ENCODE data around the gene DVL1. TPM values are rescaled to one million over a fixed set of nuclear protein-coding genes. Genes with fewer than 3 reads are reported as not detected.
A peak's percentile ranks its signal among the peaks of the same experiment; 100 is the strongest.

Gene DVL1
- total and polyA plus RNA-seq, 2 of the 13 experiments (the other 11 are each of a cell fraction or from before 2014, with no cell fraction given): 30.8 to 60.4 TPM

DNA sequence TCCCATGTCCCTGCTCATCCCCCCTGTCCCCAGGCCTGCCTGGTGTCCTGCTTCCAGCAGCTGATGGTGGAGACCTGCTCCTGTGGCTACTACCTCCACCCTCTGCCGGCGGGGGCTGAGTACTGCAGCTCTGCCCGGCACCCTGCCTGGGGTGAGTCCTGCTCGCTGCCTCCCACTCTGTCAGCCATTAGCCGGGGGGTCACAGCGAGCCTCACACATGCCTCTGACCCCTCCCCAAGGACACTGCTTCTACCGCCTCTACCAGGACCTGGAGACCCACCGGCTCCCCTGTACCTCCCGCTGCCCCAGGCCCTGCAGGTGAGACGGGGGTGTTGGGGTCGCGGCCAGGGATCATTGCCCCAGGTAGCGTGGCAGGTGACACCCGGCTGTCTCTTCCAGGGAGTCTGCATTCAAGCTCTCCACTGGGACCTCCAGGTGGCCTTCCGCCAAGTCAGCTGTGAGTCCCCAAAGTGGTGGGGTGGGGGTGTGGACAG, 58.9 kb downstream of the DVL1 start (continued):
- TF ChIP-seq, protein P1, sequence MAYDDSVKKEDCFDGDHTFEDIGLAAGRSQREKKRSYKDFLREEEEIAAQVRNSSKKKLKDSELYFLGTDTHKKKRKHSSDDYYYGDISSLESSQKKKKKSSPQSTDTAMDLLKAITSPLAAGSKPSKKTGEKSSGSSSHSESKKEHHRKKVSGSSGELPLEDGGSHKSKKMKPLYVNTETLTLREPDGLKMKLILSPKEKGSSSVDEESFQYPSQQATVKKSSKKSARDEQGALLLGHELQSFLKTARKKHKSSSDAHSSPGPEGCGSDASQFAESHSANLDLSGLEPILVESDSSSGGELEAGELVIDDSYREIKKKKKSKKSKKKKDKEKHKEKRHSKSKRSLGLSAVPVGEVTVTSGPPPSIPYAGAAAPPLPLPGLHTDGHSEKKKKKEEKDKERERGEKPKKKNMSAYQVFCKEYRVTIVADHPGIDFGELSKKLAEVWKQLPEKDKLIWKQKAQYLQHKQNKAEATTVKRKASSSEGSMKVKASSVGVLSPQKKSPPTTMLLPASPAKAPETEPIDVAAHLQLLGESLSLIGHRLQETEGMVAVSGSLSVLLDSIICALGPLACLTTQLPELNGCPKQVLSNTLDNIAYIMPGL (CRISPR knock-in tag; IDR thresholded peaks at IDR 0.05; ENCODE audit: borderline replicate concordance in 1 of 2, low read depth in 1 of 2): 0 out of 4 replicates have a peak, but pooled peaks of 1 of the 2 experiments have one; percentile 24
- TF ChIP-seq TSC22D2 (CRISPR knock-in tag; IDR thresholded peaks at IDR 0.05; ENCODE audit: borderline replicate concordance) (no peak), FOXA3 (CRISPR knock-in tag; IDR thresholded peaks at IDR 0.05) (no peak), KDM2A (CRISPR knock-in tag; IDR thresholded peaks at IDR 0.05; ENCODE audit: borderline replicate concordance, low read depth) (peak; percentile 34; the same call in 1 of the 2 replicates), HOXA3 (CRISPR knock-in tag; IDR thresholded peaks at IDR 0.05) (0 out of 2 replicates have a peak, but pooled peaks have one; percentile 16), NCOA5 (CRISPR knock-in tag; IDR thresholded peaks at IDR 0.05) (no peak), ZFY (CRISPR knock-in tag; IDR thresholded peaks at IDR 0.05) (peak; percentile 18; the same call in 1 of the 2 replicates), ISL2 (CRISPR knock-in tag; IDR thresholded peaks at IDR 0.05) (no peak), PAF1 (CRISPR knock-in tag; IDR thresholded peaks at IDR 0.05) (no peak), ZSCAN21 (CRISPR knock-in tag; IDR thresholded peaks at IDR 0.05; ENCODE audit: borderline replicate concordance) (0 out of 2 replicates have a peak, but pooled peaks have one; percentile 20), ZNF431 (CRISPR knock-in tag; IDR thresholded peaks at IDR 0.05; ENCODE audit: borderline replicate concordance, low read depth) (no peak), TCF12 (IDR thresholded peaks at IDR 0.05) (no peak), TCF12 (CRISPR knock-in tag; IDR thresholded peaks at IDR 0.05) (no peak), NCOR1 (IDR thresholded peaks at IDR 0.05; ENCODE audit: borderline replicate concordance, low read length) (no peak), RBFOX2 (IDR thresholded peaks at IDR 0.05; ENCODE audit: low read depth, low read length) (no peak), ZNF776 (CRISPR knock-in tag; IDR thresholded peaks at IDR 0.05) (no peak), EHMT2 (IDR thresholded peaks at IDR 0.05; ENCODE audit: borderline replicate concordance, low read depth, low read length) (no peak)
- TF ChIP-seq, protein P2, sequence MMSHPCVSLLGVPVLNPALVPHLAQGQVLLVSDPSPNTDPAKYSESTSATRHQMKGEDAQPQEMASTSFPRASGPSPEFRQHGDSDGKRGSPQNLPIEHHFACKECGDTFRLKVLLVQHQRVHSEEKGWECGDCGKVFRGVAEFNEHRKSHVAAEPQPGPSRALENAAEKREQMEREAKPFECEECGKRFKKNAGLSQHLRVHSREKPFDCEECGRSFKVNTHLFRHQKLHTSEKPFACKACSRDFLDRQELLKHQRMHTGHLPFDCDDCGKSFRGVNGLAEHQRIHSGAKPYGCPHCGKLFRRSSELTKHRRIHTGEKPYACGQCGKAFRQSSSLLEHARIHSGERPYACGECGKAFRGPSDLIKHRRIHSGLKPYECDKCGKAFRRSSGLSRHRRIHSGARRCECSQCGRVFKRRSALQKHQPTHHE (CRISPR knock-in tag; IDR thresholded peaks at IDR 0.05; ENCODE audit: borderline replicate concordance): no peak
- TF ChIP-seq, protein P3, sequence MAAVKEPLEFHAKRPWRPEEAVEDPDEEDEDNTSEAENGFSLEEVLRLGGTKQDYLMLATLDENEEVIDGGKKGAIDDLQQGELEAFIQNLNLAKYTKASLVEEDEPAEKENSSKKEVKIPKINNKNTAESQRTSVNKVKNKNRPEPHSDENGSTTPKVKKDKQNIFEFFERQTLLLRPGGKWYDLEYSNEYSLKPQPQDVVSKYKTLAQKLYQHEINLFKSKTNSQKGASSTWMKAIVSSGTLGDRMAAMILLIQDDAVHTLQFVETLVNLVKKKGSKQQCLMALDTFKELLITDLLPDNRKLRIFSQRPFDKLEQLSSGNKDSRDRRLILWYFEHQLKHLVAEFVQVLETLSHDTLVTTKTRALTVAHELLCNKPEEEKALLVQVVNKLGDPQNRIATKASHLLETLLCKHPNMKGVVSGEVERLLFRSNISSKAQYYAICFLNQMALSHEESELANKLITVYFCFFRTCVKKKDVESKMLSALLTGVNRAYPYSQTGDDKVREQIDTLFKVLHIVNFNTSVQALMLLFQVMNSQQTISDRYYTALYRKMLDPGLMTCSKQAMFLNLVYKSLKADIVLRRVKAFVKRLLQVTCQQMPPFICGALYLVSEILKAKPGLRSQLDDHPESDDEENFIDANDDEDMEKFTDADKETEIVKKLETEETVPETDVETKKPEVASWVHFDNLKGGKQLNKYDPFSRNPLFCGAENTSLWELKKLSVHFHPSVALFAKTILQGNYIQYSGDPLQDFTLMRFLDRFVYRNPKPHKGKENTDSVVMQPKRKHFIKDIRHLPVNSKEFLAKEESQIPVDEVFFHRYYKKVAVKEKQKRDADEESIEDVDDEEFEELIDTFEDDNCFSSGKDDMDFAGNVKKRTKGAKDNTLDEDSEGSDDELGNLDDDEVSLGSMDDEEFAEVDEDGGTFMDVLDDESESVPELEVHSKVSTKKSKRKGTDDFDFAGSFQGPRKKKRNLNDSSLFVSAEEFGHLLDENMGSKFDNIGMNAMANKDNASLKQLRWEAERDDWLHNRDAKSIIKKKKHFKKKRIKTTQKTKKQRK (IDR thresholded peaks at IDR 0.05; ENCODE audit: low read length): no peak
- TF ChIP-seq, protein P4, sequence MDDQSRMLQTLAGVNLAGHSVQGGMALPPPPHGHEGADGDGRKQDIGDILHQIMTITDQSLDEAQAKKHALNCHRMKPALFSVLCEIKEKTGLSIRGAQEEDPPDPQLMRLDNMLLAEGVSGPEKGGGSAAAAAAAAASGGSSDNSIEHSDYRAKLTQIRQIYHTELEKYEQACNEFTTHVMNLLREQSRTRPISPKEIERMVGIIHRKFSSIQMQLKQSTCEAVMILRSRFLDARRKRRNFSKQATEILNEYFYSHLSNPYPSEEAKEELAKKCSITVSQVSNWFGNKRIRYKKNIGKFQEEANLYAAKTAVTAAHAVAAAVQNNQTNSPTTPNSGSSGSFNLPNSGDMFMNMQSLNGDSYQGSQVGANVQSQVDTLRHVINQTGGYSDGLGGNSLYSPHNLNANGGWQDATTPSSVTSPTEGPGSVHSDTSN (CRISPR knock-in tag; IDR thresholded peaks at IDR 0.05; ENCODE audit: borderline replicate concordance): no peak
- TF ChIP-seq, protein P5, sequence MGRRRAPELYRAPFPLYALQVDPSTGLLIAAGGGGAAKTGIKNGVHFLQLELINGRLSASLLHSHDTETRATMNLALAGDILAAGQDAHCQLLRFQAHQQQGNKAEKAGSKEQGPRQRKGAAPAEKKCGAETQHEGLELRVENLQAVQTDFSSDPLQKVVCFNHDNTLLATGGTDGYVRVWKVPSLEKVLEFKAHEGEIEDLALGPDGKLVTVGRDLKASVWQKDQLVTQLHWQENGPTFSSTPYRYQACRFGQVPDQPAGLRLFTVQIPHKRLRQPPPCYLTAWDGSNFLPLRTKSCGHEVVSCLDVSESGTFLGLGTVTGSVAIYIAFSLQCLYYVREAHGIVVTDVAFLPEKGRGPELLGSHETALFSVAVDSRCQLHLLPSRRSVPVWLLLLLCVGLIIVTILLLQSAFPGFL (CRISPR knock-in tag; IDR thresholded peaks at IDR 0.05): no peak

All from HepG2 (cell line).